Suppressor macrophage (primary cell): Measurements from ENCODE around the gene NUMA1.

ENCODE experiments used
- DNase-seq, 4 experiments: peaks; one replicate each; pipeline ENCODE4 v3.0.0-alpha.2; 2020 to 2022

Gene NUMA1

DNA sequence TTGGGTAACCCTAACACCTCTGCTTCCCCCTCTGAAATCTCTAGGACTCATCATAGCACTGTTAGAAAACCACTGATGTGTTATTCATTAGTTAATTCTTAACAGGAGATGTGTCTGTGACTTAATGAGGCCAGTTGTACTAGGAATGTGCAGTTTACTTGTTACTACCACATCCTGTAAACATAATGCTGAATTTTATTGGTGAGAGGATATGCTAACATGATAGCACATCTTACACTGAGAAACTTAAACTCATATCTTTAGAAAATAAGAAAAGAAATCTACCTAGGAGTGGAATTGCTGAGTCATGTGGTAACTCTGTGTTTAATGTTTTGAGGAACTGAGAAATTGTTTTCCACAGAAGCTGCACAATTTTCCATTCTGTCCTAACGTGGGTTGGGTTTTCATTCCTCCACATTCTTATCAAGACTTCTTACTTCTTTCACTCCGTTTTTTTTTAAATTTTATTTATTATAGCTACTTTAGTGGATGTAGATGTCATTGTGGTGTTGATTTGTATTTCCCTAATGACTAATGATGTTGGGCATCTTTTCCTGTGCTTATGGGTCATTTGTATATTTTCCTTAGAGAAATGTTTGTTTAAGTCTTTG is 117.8 kb downstream of the NUMA1 start:
- peak; percentile 23 to 68 (median 56) for DNase-seq

DNA sequence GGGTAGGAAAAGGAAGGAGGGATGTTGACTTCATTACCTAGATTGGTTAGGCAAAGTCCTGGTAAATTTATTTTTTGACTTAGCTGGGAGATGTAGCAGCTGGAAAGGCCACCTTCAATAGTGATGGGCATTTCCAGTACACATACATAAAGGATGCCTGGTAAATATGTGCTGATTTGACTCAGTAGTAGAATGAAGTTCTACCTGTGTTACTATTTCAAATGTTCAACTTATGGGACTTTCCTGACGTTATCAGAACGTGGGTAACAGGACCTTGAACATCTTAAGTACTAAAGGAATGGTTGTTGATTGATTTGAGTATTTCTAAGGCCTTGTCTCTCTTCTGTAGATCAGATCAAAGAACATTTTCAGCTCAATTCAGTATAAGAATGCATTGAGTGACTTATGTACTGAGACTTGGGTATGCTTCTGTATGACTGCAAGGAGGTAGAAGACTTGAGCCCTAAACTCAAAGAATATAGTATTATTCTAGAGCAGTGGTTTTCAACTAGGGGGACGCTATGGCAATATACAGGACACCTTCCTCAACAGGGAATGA is 124.4 kb downstream of the NUMA1 start:
- no peak for DNase-seq
